ENCODE data around the gene RTEL1.

- TF ChIP-seq EP300 (IDR thresholded peaks at IDR 0.05): no peak
- TF ChIP-seq CTCF (IDR thresholded peaks at IDR 0.05): no peak
These were observed 1.3 kb downstream of the RTEL1 start for GRCh38 chr20:63659370-63659769.
